Measurements from ENCODE around the gene FOXO1.

The FOXO1 gene

GRCh38 chr13:40591091-40591490, 75.3 kb downstream of the FOXO1 start:
- no peak for DNase-seq (ENCODE audit: low read depth, low spot score)
- ChIA-PET CTCF (no interaction called here), POLR2A (no interaction called here)
- H3K4me3 ChIP-seq (ENCODE audit: low read depth, low read length): no peak overlapping the region
- TF ChIP-seq CTCF (IDR thresholded peaks at IDR 0.05; ENCODE audit: insufficient read depth, low read length, missing control alignments): no peak

- ChIA-PET CTCF (no interaction called here), POLR2A (no interaction called here)
- DNase-seq (ENCODE audit: low read depth, low spot score): no peak
- TF ChIP-seq CTCF (IDR thresholded peaks at IDR 0.05; ENCODE audit: insufficient read depth, low read length, missing control alignments): no peak
- H3K4me3 ChIP-seq (ENCODE audit: low read depth, low read length): no peak overlapping the region
Observed at GRCh38 chr13:40590112-40590862, 76.2 kb downstream of the FOXO1 start.

GRCh38 chr13:40589285-40590109, 76.9 kb downstream of the FOXO1 start:
- CTCF ChIA-PET: interaction anchor here (0.7 kb wide), 1 partner anchor 160 kb away, joined by 3 read pairs; no protein-coding TSS in a partner anchor
- POLR2A ChIA-PET: no interaction called here

GRCh38 chr13:40588101-40588500, 78.3 kb downstream of the FOXO1 start:
- no peak for TF ChIP-seq CTCF (IDR thresholded peaks at IDR 0.05; ENCODE audit: insufficient read depth, low read length, missing control alignments)
- no peak overlapping the region for H3K4me3 ChIP-seq (ENCODE audit: low read depth, low read length)
- ChIA-PET POLR2A (no interaction called here), CTCF (no interaction called here)
- DNase-seq (ENCODE audit: low read depth, low spot score): no peak

More at GRCh38 chr13:40589285-40590109, 76.9 kb downstream of the FOXO1 start:
- no peak for DNase-seq (ENCODE audit: low read depth, low spot score)
- TF ChIP-seq CTCF (IDR thresholded peaks at IDR 0.05; ENCODE audit: insufficient read depth, low read length, missing control alignments): no peak
- H3K4me3 ChIP-seq (ENCODE audit: low read depth, low read length): no peak overlapping the region

- ChIA-PET POLR2A (no interaction called here), CTCF (no interaction called here)
- DNase-seq (ENCODE audit: low read depth, low spot score): no peak
- no peak for TF ChIP-seq CTCF (IDR thresholded peaks at IDR 0.05; ENCODE audit: insufficient read depth, low read length, missing control alignments)
- no peak overlapping the region for H3K4me3 ChIP-seq (ENCODE audit: low read depth, low read length)
Observed at GRCh38 chr13:40586886-40587565, 79.4 kb downstream of the FOXO1 start.
